ENCODE measurements around the gene PLCH2.

GRCh38 chr1:2451741-2452140 lies 24.3 kb upstream of the PLCH2 start:
- no peak for TF ChIP-seq CTCF (conservative IDR thresholded peaks at IDR 0.05; ENCODE audit: low read length)
- TF ChIP-seq EZH2phosphoT487 (IDR thresholded peaks at IDR 0.05; ENCODE audit: borderline replicate concordance, low read depth, low read length) = no peak
